MM.1S (cell line): ENCODE measurements around the gene ISCU.

ENCODE experiments used
- EZH2 ChIP-seq: fragments of 300-600 bp; sonication (generic); optimal IDR thresholded peaks from 2 replicates; pipeline ENCODE3; 2017; ENCODE audit warnings: low read depth, mild to moderate bottlenecking, antibody characterized with exemption, low read length, mixed read lengths
- EZH2phosphoT487 ChIP-seq: fragments of 300-600 bp; sonication (generic); IDR thresholded peaks from 2 replicates; pipeline ENCODE4 v1.6.1; 2018; ENCODE audit warnings: antibody characterized with exemption, low read length
- TF ChIP-seq, protein P1 (sequence below): fragments of 300-600 bp; sonication (generic); IDR thresholded peaks from 2 replicates; pipeline ENCODE4 v1.5.1; 2016; ENCODE audit warnings: antibody characterized with exemption, low read length, mixed read lengths

GRCh38 chr12:108594323-108594903 is 32.0 kb downstream of the ISCU start:
- TF ChIP-seq, protein P1, sequence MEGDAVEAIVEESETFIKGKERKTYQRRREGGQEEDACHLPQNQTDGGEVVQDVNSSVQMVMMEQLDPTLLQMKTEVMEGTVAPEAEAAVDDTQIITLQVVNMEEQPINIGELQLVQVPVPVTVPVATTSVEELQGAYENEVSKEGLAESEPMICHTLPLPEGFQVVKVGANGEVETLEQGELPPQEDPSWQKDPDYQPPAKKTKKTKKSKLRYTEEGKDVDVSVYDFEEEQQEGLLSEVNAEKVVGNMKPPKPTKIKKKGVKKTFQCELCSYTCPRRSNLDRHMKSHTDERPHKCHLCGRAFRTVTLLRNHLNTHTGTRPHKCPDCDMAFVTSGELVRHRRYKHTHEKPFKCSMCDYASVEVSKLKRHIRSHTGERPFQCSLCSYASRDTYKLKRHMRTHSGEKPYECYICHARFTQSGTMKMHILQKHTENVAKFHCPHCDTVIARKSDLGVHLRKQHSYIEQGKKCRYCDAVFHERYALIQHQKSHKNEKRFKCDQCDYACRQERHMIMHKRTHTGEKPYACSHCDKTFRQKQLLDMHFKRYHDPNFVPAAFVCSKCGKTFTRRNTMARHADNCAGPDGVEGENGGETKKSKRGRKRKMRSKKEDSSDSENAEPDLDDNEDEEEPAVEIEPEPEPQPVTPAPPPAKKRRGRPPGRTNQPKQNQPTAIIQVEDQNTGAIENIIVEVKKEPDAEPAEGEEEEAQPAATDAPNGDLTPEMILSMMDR, result no peak
- TF ChIP-seq EZH2phosphoT487, result no peak
- no peak for TF ChIP-seq EZH2
